HG03521 (cell line): ENCODE data around the gene SYT5.
A peak's percentile ranks its signal among the peaks of the same experiment; 100 is the strongest.
"Not testable (repeated sequence)": the region's sequence is repeated elsewhere in the genome, so short reads cannot be mapped to it uniquely, and the experiment has no call there.

Experiments used
- ATAC-seq: cut with Tn5 transposase; IDR thresholded peaks from one replicate; pipeline ENCODE4 v1.9.1; 2021; ENCODE audit warnings: mild to moderate bottlenecking, moderate library complexity; ENCODE audit not compliant: unreplicated experiment

SYT5 gene

DNA sequence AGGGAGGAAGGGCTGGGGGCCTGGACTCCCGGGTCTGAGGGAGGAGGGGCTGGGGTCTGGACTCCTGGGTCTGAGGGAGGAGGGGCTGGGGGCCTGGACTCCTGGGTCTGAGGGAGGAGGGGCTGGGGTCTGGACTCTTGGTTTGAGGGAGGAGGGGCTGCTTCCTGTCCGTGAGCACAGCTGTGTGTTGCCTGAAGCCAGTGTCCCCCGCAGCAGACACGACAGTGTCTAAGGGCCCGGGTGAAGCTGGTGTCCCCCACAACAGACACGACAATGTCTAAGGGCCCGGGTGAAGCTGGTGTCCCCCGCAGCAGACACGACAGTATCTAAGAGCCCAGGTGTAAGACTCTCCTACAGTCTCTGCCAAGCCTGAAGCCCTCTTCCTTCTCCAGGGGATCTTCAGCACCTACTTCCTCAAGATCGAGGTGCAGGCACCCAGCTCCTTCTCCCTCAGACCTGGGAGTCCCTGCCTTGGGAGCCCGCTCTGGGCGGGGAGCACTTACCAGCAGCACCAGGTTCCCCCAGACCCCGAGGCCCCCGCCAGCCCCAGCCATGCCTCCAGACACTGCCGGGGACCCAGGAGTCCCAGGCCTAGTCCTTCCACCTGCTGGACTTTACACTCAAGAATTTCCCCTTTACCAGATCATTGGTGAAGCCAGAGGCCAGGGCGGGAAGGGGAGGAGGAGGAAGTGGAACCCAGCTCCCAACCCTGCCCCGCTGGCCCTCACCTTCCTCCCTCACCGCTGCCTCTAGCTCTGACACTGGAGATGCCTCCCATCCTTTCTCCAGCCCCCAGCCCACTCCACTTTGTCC, 29.0 kb upstream of the SYT5 start, which contains the start of gene PTPRH:
PTPRH (minus strand) TSS at position 622 of the 813 bp plus-strand sequence; CDS start at position 554, 68 bp downstream.
- no peak for ATAC-seq

DNA sequence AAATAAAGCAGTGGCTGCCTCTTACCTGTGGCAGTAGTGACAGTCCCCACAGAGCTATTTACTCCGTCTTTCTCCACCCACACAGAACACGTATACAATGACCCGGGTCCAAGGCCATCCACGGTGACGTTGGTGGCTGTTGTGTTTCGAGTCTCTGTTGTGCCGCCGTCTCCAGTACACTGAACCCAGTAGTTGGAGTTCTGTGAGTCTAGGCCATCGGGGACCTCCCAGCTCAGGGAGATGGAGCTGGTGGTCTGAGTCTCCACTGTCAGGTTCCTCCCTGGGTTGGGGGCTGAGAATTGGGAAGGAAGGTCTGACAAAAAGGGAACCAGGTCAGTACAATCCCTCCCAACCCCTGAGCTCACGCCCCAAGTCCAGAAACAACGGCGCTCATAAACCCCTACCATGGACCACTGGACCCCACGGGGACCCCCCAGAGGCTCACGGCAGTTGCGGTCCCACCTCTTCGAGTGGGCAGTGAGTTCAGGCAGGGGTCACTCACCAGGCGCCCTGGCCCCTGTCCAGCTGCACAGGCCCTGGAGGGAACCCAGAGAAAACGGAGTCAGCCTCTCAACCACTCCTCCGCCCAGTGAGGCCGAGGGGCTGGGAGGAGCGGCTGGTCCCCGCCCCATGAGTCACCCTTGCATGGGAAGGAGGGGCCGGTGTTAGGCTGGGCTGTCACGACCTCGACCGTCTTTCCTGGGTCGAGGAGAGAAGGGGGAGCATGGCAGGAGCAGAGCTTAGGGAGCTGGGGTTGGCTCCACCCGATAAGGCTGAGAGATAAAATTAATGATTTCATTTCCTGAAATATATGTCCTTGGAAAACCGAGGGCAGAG, 26.8 kb upstream of the SYT5 start:
- ATAC-seq, result no peak

DNA sequence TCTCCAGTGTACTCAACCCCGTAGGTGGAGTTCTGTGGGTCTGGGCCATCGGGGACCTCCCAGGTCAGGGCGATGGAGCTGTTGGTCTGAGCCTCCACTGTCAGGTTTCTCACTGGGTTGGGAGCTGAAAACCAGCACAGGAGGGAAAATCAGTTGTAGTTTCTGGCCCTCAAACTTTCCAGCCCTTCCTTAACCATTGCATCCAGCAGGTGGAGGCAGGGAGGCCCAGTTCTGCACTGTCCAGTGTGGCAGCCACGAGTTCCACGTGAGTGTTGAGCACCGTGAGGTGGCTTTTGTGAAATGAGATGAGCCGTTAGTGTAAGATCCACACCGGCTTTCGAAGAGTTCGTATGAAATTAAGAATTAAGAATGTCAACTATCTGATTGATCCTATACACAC, 22.1 kb upstream of the SYT5 start:
- ATAC-seq, result not testable (repeated sequence)

DNA sequence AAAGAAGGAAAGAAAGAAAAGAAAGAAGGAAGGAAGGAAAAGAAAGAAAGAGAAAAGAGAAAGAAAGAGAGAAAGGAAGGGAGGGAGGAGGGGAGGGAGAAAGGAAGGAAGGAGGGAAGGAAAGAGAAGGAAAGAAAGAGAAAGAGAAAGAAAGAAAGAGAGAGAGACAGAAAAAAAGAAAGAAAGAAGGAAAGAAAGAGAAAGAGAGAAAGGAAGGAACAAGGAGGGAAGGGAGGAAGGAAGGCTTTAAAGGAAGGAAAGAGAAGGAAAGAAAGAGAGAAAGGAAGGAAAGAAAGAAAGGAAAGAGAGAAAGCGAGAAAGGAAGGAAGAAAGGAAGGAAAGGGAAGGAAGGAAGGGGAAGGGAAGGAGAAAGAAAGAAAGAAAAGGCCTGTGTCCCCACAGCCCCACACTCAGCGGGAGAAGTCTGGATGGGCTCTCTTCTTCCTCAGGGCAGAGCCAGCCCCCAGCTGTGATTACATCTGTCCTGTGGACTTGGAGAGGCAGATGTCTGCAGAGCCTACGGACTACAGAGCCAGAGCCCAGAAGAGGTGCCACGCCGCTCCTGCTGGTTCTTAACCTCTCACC, 19.6 kb upstream of the SYT5 start:
- no peak for ATAC-seq

DNA sequence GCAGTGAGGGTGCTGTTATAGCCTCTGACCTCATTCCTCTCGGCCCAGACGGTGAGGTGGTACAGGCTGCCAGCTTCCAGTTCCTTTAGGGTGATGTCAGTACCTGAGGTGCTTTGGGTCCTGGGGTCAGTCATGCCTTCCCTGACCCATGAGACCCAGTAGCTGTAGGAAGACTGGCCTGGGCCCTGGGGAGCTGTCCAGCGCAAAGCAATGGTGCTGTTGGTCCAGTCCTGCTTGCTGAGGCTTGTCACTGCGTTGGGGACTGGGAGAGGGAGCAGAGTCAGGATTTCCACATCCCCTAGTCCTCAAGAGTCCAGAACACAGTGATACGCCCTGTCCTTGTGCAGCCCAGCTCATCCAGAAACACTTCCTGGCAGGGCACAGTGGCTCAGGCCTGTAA, 18.6 kb upstream of the SYT5 start:
- ATAC-seq, result no peak

DNA sequence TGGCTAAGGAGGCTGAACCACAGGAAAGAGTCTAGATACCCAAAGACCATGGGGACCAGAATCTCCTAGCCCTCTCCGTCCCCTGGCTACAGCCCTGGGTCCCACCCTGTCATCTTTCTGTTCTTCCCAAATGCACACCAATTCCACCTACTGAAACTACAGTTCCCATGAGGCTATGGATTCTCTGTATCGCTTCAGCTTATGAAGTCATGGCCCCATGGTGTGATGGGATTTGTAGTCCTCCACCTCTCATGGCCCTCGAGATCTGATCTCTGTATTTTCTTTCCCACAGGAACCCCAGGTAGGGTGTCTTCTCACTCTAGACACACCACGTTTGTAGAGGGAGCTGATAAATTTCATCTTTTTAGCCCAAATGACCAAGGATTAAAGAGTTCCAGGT, 17.4 kb upstream of the SYT5 start:
- no peak for ATAC-seq

DNA sequence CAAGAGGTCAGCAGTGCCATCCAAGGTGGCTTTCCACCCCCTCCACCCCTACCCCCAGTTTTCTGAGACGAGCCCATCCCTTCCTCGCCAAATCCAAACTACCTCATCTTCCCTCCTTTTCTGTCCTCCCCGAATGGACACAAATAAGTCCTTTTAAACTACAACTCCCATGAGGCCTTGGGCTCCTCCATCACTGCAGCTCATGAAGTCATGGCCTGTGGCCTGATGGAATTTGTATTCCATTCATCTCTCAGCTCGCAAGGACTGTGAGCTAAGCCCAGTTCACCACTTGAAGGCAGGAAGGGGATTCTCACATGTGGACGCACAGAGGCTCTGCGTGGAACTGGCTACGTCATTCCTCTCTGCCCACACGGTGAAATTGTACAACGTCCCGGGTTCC, 16.7 kb upstream of the SYT5 start:
- no peak for ATAC-seq

DNA sequence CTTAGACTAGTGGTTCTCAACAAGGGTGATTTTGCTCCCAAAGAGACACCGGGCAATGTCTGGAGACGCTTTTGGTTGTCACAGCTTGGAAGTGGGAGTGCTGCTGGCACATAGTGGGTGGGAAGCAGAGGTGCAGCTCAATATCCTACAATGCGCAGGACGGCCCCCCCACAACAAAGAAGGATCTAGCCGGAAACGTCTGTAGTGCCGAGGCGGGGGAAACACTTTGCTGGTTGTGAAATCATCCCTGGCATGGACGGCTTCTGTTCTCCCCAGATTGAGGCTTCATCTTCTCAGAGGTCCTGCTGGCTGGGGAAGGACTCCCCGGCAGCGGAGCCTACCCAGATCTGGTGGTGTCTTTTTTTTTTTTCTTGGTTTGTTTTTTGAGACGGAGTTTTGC, 13.4 kb upstream of the SYT5 start:
- ATAC-seq, result no peak

DNA sequence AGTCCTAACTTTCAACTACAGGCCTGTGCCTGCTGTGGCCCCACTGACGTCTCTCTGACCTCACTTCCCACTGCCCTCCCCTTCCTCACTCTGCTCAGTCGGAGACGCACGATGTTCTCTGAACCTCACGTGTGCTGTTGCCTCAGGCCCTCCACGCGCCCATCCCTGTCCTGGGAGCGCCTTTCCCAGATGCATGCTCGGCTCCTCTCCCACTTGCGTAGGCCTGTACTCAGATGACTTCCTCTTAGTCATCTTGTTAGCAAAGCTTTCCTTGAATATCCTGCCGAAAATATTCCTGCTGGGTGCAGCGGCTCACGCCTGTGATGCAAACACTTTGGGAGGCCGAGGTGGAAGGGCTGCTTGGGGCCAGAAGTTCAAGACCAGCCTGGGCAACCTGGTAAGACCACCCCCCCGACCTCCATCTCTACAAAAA, 9.3 kb upstream of the SYT5 start:
- no peak for ATAC-seq

DNA sequence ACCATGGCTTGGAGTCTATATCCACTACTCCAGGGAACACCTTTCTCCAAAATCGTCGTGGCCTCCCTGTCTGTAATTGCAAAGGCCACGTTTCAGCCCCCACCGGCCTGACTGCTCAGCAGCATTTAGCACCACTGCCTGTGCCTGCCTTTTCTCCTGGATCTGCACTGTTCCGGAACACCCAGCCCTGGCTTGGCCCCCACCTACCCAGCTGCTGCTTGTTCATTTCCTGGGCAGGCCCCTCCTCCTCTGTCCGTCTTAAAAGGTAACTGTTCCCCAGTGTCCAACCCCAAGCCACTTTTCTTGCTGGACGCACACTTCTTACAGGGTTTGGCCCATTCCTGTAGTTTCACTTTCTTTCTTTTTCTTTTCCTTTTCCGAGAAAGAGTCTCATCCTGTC, 8.5 kb upstream of the SYT5 start:
- ATAC-seq, result no peak

DNA sequence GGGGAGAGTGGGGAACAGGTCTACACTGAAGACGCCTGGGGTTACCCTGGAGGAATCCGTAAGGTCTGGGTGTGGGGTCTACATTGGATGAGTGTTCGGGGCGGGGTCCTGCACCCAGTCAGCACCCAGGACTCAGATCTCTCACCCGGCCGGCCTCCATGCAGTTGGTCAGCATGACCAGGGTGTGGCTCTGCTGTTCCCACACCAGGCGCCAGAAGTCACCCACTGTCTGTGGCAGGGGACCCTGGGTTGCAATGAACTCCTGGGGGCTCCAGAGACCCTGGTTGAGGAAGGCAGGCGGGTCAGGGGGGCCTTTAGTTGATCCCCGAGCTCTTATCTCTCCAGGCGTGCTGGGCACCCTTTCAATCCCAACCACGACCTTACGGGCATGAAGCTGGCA, 6.0 kb upstream of the SYT5 start:
- no peak for ATAC-seq

DNA sequence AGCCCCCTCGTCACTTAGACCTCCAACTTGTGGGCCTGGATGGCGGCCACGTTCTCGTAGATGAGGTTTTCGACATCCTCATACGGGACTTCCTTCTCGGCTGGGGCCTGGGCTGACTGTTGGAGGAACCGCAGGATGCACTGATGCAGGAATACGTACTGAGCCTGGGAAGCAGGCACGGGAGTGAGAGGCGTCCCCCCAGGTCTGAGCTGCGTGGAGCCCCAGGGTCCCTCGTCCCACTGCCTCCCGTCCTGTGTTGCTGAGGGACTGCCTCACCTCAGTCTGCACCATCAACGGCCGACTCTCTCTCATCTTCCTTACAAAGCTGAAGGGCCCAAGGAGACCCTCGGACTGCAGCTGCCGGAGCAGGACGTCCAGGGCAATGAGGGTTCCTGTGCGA, 1.7 kb upstream of the SYT5 start:
- ATAC-seq, result no peak

DNA sequence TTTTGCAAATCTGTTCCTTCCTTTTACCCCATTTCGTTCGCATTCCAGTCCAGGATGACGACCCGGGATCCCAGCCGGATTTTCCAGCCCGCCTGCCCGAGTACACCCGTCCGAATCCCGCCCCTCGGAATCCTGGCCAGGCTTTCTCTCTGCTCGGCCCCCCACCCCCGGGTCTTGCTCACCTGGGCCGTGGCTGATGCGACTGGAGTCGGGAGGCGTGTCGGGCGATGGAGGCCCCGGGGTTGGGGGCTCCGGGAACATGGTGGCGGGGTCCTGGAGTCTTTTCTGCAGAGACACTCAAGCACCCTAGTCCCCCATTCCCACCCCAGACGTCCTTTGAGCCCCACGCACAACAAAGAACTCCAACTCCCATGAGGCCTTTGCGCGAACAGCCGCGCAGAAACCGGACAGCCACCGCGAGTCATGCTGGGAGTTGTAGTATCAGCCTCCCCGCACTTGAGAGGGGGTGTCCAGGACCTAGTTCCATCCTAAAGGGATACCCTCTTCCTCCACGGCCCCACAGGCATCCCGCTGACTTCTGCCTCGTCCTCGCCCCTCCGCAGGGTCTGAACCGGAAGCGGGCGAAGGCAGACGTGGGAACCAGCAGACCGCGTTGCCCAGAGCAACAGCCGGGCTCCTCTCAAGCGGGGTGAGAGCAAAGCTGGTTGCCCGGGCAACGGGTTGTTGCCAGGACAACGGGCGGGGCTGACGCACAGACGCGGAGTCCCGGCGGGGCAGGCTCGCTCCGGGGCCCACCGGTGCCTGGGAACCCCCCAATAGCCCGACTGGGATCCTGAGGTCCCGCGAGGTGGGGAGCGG, 1.1 kb downstream of the SYT5 start:
- ATAC-seq, result peak; percentile 66

DNA sequence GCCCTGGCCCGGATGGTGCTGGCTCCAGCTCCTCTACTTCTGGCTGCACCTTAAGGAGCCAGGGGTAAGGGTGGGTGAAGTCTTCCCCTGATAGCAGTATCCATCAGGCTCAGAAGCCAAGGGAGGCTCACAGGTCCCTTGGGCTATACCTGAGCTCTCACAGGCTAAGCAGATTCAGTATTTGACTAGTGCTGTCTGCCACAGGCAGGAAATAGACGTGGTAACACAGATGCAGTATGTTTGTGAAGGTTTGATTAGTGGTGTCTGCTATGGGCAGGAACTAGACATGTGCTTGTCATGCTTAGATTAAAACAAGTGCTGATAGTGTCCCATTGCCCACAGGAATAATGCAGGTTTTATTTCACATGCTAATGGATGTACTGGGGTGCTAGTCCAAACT, 4.0 kb downstream of the SYT5 start:
- ATAC-seq, result no peak

DNA sequence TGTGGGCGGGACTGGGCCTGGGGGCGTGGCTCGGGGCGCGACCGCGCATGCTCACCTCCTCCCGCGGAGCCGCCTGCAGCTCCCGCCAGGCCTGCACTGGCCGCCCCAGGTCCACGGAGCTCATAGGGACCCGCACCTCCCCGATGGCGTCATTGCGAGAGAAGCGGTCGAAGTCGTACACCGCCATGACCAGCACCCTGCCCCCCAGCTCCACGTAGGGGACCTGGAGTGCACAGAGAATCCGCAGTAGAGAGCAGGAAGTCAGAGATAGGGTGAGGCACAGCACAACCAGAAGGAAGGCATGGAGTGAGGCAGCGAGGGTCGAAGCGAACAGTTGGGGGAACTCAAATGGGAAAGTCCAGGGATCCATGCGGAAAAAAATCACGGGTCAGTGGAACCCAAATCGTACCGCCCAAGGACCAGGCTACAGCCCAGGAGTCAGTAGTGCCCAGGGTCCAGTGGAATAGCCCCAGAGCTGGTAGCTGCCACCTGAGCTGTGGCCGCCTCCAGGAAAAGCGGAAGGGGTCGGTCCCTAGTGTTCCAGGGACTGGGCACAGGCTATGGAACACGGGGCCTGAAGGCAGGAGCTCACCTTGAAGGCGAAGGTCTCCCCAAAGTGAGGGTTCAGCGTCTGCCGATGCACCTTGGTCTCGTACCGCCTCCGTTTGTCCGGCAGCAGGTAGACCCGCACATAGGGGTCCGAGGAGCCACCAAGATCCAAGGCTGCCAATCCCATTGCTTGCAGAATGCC, 4.8 kb downstream of the SYT5 start:
- no peak for ATAC-seq

DNA sequence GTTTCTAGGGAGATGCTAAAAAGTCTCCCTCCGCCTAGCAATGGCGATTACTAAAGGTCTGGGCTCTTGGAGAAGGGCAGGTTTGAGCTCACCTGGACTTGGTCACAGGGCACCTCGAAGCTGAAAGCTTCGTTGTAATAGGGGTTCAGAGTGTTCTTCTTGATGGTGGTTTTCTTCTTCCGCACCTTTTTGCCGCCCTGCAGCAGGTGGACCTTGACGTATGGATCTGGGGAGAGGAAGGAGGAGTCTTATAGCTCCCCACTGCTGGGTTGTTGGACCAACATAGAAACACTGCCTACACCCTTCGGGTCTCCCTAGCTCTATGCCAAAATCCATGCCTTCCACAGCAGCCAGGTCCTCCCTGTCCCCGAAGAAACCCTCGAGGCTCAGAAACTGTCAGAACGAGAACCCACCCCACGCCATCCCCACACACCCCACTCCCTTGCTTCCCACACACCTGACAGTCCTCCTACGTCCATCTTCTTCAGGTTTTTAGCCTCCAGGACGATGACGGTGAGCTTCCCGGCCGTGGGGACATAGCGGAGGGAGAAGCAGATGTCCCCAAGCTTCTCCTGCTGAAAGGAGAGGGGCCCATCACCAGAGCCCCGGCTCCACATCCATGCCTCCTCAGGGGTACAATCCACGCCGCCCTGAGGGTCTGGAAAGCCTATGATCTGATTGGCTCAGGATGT, 5.5 kb downstream of the SYT5 start:
- ATAC-seq, result no peak

DNA sequence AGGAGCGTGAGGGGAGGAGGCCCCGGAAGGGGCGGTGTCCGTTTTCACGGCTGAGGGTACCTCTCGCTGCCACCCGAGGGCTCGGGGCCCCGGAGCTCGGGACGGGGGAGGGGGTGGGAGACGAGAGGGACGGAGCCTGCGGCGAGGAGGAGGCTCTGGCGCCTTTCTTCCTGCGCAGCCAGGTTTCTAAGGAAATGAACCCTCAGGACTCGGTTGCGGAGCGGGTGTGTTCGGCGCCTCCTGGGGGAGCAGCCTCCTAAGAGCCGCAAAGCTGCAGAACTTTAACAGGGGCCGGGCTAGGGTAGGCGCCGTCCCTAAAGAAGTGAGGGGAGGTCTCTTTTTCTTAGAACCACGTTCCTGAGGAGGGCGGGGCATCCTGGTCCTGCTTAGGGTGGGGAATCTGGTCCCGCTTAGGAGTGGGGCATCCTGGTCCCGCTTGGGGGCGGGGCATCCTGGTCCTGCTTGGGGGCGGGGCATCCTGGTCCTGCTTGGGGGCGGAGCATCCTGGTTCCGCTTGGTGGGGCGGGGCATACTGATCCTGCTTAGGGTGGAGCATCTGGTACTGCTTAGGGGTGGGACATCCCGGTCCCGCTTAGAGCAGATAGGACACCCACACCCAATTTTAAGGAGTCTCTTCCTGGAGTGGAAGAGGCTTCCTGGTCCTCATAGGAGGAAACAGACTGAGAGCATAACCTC, 6.2 kb downstream of the SYT5 start:
- no peak for ATAC-seq

DNA sequence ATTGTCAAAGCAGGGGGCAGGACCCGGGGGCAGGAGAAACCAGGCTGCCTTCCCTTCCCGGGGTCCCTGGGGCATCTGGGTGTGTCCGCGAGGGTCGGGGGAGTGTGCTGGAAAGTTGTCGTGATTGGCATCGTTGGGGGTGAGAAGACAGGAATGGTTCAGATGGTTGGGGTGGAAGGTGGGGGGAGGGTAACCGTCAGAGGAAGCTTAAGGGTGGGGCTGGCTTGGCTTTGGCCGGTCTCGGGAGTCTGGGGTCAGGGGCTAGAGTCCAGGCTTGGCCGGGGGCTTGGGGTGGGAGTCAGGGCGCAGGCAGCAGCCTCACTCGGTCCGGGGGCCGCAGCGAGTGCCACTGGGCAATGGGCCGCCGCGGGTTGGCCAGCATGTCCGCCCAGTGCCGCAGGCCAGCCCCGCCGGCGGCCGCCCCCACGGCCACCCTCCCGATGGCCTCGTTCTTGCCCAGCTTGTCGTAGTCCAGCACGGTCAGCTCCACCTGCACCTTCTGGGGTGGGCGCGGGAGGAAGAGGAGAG, 6.8 kb downstream of the SYT5 start:
- ATAC-seq, result no peak

DNA sequence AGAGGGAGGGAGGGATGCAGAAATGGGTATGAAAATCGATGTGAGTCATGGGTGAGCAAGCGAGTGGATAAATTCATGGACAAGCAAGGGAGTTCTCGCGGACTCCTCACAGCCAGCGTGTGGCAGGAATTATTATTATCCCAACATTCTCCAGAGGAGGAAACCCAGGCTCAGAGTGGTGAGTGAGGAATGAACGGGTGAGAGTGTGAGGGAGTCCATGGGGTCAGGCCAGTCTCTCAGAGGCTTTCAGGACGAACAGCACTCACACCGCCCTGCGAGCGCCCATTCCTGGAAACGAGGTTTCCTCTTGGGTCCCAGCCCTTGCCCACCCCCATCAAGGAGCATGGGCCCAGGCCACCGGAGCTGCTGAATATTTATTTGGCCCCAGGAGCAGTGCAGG, 7.3 kb downstream of the SYT5 start:
- no peak for ATAC-seq
